K562 (cell line): ENCODE results near the gene CHSY3. TPM values are rescaled to one million over a fixed set of nuclear protein-coding genes. Genes with fewer than 3 reads are reported as not detected.

Experiments used
- ATAC-seq: fragments of 200-7000 bp; cut with Tn5 transposase; 3 replicates; pipeline ENCODE4 v1.9.1; 2020; ENCODE audit warnings: moderate library complexity
- BruUV-seq: library from RNA; stranded (reverse); fragments of 400-500 nt; replicated peaks from 2 replicates; lab custom pipeline; 2021; lab: Mats Ljungman, UMichigan
- CTCF ChIA-PET: fragments of 300-600 bp; formaldehyde crosslinking; extraction: SDS; loops from one replicate; lab custom pipeline; 2021; ENCODE audit warnings: low intra/inter-chr PET ratio; lab: Yijun Ruan, JAX
- POLR2A ChIA-PET: fragments of 300-600, 350-650 bp; sonication (Branson Sonifier 250); formaldehyde crosslinking; extraction: SDS; loops from one replicate; lab custom pipeline; 2021; ENCODE audit warnings: antibody characterized with exemption, inconsistent platforms; lab: Yijun Ruan, JAX
- DNase-seq, 4 experiments: peaks; one replicate each; pipeline versions ENCODE4 v3.0.0 to v3.0.0-alpha.2; 2011 to 2018; ENCODE audit warnings: low spot score in 3 of 4, mixed read lengths in 3 of 4; ENCODE audit errors: extremely low read depth in 1 of 4
- FAIRE-seq: peaks from 2 replicates; lab custom pipeline; 2011; peaks lifted over from hg19 to GRCh38; lab: Jason Lieb, UNC
- H2AFZ ChIP-seq: 2 replicates; pipeline ENCODE4 v1.6.0; 2011; ENCODE audit warnings: low read depth, low read length, control low read depth, inconsistent platforms
- H3K27ac ChIP-seq: fragments of 200-600 bp; 3 replicates; pipeline ENCODE4 v1.8.0; 2011; ENCODE audit warnings: low read depth, mild to moderate bottlenecking, control low read depth, inconsistent platforms, low read length, moderate library complexity, mixed read lengths; ENCODE audit errors: extremely low read depth
- H3K27me3 ChIP-seq, 2 experiments: fragments of 300-600 bp in 1 of 2; 2 replicates in 1 of 2; 3 replicates in 1 of 2; pipeline versions ENCODE4 v1.6.0 to v1.8.0; 2011; ENCODE audit warnings: inconsistent platforms in 2 of 2, low read length in 2 of 2, mild to moderate bottlenecking in 1 of 2, mixed read lengths in 1 of 2, moderate library complexity in 1 of 2; ENCODE audit not compliant: control insufficient read depth in 2 of 2, insufficient read depth in 2 of 2
- H3K36me3 ChIP-seq: fragments of 300-600 bp; 3 replicates; pipeline ENCODE4 v1.8.0; 2011; ENCODE audit warnings: mild to moderate bottlenecking, low read length, inconsistent platforms; ENCODE audit not compliant: control insufficient read depth, insufficient read depth
- H3K4me1 ChIP-seq, 2 experiments: fragments of 200-600 bp in 1 of 2; replicated peaks in 1 of 2; 2 replicates in 1 of 2; 3 replicates in 1 of 2; pipeline versions ENCODE4 v1.5.1 to v1.8.0; 2011; ENCODE audit warnings: inconsistent platforms in 2 of 2, low read length in 2 of 2, mild to moderate bottlenecking in 1 of 2, mixed read lengths in 1 of 2, moderate library complexity in 1 of 2; ENCODE audit not compliant: control insufficient read depth in 2 of 2, insufficient read depth in 2 of 2
- H3K4me2 ChIP-seq: 2 replicates; pipeline ENCODE4 v1.6.1; 2011; ENCODE audit warnings: low read length, control low read depth, inconsistent platforms, mixed read lengths; ENCODE audit not compliant: insufficient read depth
- H3K4me3 ChIP-seq: fragments of 200-600 bp; sonication (generic), shearing (Covaris generic); 2 replicates; pipeline ENCODE4 v1.5.1; 2016; ENCODE audit warnings: control low read depth, inconsistent platforms
- H3K79me2 ChIP-seq: fragments of 200-600 bp; 3 replicates; pipeline ENCODE4 v1.8.0; 2011; ENCODE audit warnings: low read length, inconsistent platforms; ENCODE audit not compliant: control insufficient read depth, insufficient read depth
- H3K9ac ChIP-seq, 2 experiments: 2 replicates each; pipeline versions ENCODE4 v1.6.0 to v1.6.1; 2011; ENCODE audit warnings: low read depth in 2 of 2, low read length in 2 of 2, control low read depth in 1 of 2, inconsistent platforms in 1 of 2, mild to moderate bottlenecking in 1 of 2, mixed read lengths in 1 of 2; ENCODE audit not compliant: insufficient read depth in 1 of 2
- H3K9me1 ChIP-seq: one replicate; pipeline ENCODE4 v1.6.0; 2011; ENCODE audit warnings: inconsistent platforms, mild to moderate bottlenecking, low read length, moderate library complexity; ENCODE audit not compliant: control insufficient read depth, insufficient read depth
- H3K9me3 ChIP-seq: replicated peaks from 2 replicates; pipeline ENCODE4 v1.5.1; 2011; ENCODE audit warnings: low read depth, low read length, inconsistent platforms; ENCODE audit not compliant: control insufficient read depth, insufficient read depth
- H4K20me1 ChIP-seq: replicated peaks from 2 replicates; pipeline ENCODE4 v1.6.1; 2011; ENCODE audit warnings: low read length, inconsistent platforms, mixed read lengths; ENCODE audit not compliant: control insufficient read depth, insufficient read depth
- ETS1 ChIP-seq: conservative IDR thresholded peaks from 2 replicates; pipeline ENCODE4 v1.6.1; 2011; ENCODE audit warnings: low read depth, mild to moderate bottlenecking, low read length; ENCODE audit not compliant: control insufficient read depth
- MCM5 ChIP-seq: fragments of 450-650 bp; IDR thresholded peaks from 2 replicates; pipeline ENCODE4 v1.6.1; 2016; ENCODE audit warnings: low read depth
- PML ChIP-seq: IDR thresholded peaks from 2 replicates; pipeline ENCODE4 v1.6.1; 2012; ENCODE audit warnings: low read length, inconsistent platforms
- SMARCB1 ChIP-seq: IDR thresholded peaks from 2 replicates; pipeline ENCODE4 v1.6.1; 2011; ENCODE audit warnings: improper control_type of control experiment, low read depth; ENCODE audit not compliant: insufficient read length
- ZBTB7A ChIP-seq: IDR thresholded peaks from 2 replicates; pipeline ENCODE4 v1.6.1; 2011; ENCODE audit warnings: low read depth, mild to moderate bottlenecking, low read length, moderate library complexity, borderline replicate concordance; ENCODE audit not compliant: control insufficient read depth
- WGBS: fragments of 100-300 bp; shearing (Covaris generic); methylation state at CpG from one replicate; pipeline ENCODE4 v1.1.6; 2016; ENCODE audit warnings: low coverage, mixed read lengths; ENCODE audit not compliant: insufficient coverage; ENCODE audit errors: missing lambda C conversion rate; 5-methylcytosine and 5-hydroxymethylcytosine counted together
- in situ Hi-C: fragments of 300-500 bp; cut with MboI; formaldehyde crosslinking; loops from 4 replicates; pipeline ENCODE4 v1.15.0; 2018; ENCODE audit warnings: inconsistent platforms, mixed read lengths
- intact Hi-C: fragments of 100-400 bp; cut with micrococcal nuclease; formaldehyde crosslinking; loops from 2 replicates; pipeline ENCODE4 v1.14.2; 2022
- polyA plus RNA-seq, 8 experiments: library from polyadenylated mRNA; depleted of rRNA in 4 of 8; stranded (reverse) in 5 of 8; unstranded in 3 of 8; fragments of >200 nt; fragmentation: Nextera tagmentation in 2 of 8; fragmentation: Illumina TruSeq in 1 of 8; extraction: Ambion mirVana in 2 of 8; extraction: Trizol in 1 of 8; gene quantifications; 2 replicates each; pipeline versions ENCODE4 v1.2.1 to v1.2.3, GENCODE V29; 2011 to 2014; ENCODE audit warnings: inconsistent platforms in 1 of 8, missing spikeins in 1 of 8
- total RNA-seq, 7 experiments: library from RNA; depleted of rRNA in 6 of 7; stranded (reverse); fragments of >200 nt in 6 of 7; fragmentation: Illumina TruSeq in 2 of 7; extraction: Trizol in 2 of 7; gene quantifications; 2 replicates each; pipeline versions ENCODE4 v1.2.1 to v1.2.3, GENCODE V29; 2011 to 2021; ENCODE audit warnings: low replicate concordance in 1 of 7

Gene CHSY3
- total and polyA plus RNA-seq, 9 of the 15 experiments (the other 6 are each of a cell fraction or from before 2014, with no cell fraction given), result 0.04 TPM; not detected in 8

DNA sequence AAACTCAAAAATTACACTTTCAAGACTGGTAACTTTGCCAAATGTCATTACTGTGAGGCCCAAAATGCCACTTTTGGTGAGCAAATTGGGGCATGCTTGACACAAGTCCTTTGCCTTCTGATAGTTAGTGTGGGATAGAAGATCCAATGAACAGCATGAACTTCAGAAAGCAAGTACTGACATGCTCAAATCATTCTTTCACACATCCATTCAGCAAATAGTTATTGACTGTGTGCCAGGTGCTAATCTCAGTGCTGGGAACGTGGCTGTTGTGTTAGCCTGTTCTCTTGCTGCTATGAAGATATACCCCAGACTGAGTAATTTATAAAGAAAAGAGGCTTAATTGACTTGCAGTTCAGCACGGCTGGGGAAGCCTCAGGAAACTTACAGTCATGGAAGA lies 247.0 kb downstream of the CHSY3 start:
- Histone ChIP-seq H3K27me3 (no peaks in the 10 kb centered on the region), H3K9me1 (no peaks in the 10 kb centered on the region), H3K9me3 (no peaks in the 10 kb centered on the region), H3K4me1 (no peaks in the 10 kb centered on the region), H4K20me1 (no peaks in the 10 kb centered on the region), H3K79me2 (no peaks in the 10 kb centered on the region), H3K27ac (no peak overlapping the region), H3K4me2 (no peak overlapping the region), H3K36me3 (no peaks in the 10 kb centered on the region), H2AFZ (no peak overlapping the region), H3K9ac (no peak overlapping the region), H3K4me3 (no peak overlapping the region)
- POLR2A ChIA-PET, result no interaction called here
- WGBS, result 0% methylated on average over 2 of the region's 2 CpGs
- CTCF ChIA-PET, result no interaction called here
- in situ Hi-C loops (no loop called here), intact Hi-C loops (no loop called here)
- FAIRE-seq, result no peak
- no peak for ATAC-seq
- no peak for TF ChIP-seq PML
- TF ChIP-seq MCM5, result no peak
- no peak for TF ChIP-seq ETS1
- no peak for TF ChIP-seq ZBTB7A
- TF ChIP-seq SMARCB1, result no peak
- BruUV-seq, result no TSS peak
- DNase-seq, result no peak
